ENCODE measurements around the gene AK8.

AK8 gene

GRCh38 chr9:132912131-132912530, 34.0 kb upstream of the AK8 start:
- no peak overlapping the region for H3K27ac ChIP-seq
- H3K4me3 ChIP-seq (ENCODE audit: low read depth, low read length) = no peak overlapping the region
- peaks cover 55% of the 10 kb centered on the region for H3K36me3 ChIP-seq
- TF ChIP-seq CTCF (IDR thresholded peaks at IDR 0.05; ENCODE audit: low read depth, low read length) = no peak
- no peaks in the 10 kb centered on the region for H3K27me3 ChIP-seq (ENCODE audit: insufficient read depth, low read depth, severe bottlenecking)
- no peaks in the 10 kb centered on the region for H3K9me3 ChIP-seq (ENCODE audit: severe bottlenecking)
- no peak for DNase-seq

- no peak for DNase-seq
- peaks cover 52% of the 10 kb centered on the region for H3K36me3 ChIP-seq
- no peaks in the 10 kb centered on the region for H3K9me3 ChIP-seq (ENCODE audit: severe bottlenecking)
- TF ChIP-seq CTCF (IDR thresholded peaks at IDR 0.05; ENCODE audit: low read depth, low read length) = no peak
- H3K27ac ChIP-seq = no peak overlapping the region
- no peak overlapping the region for H3K4me3 ChIP-seq (ENCODE audit: low read depth, low read length)
- no peaks in the 10 kb centered on the region for H3K27me3 ChIP-seq (ENCODE audit: insufficient read depth, low read depth, severe bottlenecking)
These were observed 32.3 kb upstream of the AK8 start for GRCh38 chr9:132910376-132910775.

GRCh38 chr9:132909311-132909710, 31.2 kb upstream of the AK8 start:
- Histone ChIP-seq H3K36me3 (peaks cover 52% of the 10 kb centered on the region), H3K27ac (no peak overlapping the region), H3K27me3 (ENCODE audit: insufficient read depth, low read depth, severe bottlenecking) (no peaks in the 10 kb centered on the region), H3K4me3 (ENCODE audit: low read depth, low read length) (no peak overlapping the region), H3K9me3 (ENCODE audit: severe bottlenecking) (no peaks in the 10 kb centered on the region)
- DNase-seq = no peak
- TF ChIP-seq CTCF (IDR thresholded peaks at IDR 0.05; ENCODE audit: low read depth, low read length) = no peak

- Histone ChIP-seq H3K27me3 (ENCODE audit: insufficient read depth, low read depth, severe bottlenecking) (no peaks in the 10 kb centered on the region), H3K36me3 (peaks cover 54% of the 10 kb centered on the region), H3K4me3 (ENCODE audit: low read depth, low read length) (no peak overlapping the region), H3K27ac (no peak overlapping the region), H3K9me3 (ENCODE audit: severe bottlenecking) (no peaks in the 10 kb centered on the region)
- no peak for DNase-seq
- TF ChIP-seq CTCF (IDR thresholded peaks at IDR 0.05; ENCODE audit: low read depth, low read length) = no peak
These were observed 30.6 kb upstream of the AK8 start for GRCh38 chr9:132908635-132909034.

DNA sequence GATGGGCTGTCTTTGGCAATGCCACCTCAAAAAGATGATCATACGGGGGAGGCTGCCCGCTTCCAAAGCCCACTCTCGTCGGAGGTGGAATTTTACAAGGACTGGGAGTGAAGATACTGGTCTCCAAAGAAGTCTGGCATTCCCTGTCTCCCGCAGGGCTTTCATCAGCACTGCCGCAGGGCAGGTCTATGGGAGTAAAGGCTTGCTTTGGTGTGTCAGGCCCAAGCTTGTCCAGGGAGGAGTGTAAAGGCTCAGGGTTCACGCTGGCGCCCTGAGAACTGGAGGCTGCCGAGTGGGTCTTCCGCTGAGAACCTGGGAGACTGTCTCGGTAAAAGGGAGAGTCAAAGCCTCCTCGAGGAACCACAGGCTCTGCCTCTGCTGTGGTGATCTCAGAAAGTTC, 27.6 kb upstream of the AK8 start:
- Histone ChIP-seq H3K36me3 (peaks cover 57% of the 10 kb centered on the region), H3K27ac (no peak overlapping the region), H3K9me3 (ENCODE audit: severe bottlenecking) (no peaks in the 10 kb centered on the region), H3K27me3 (ENCODE audit: insufficient read depth, low read depth, severe bottlenecking) (no peaks in the 10 kb centered on the region), H3K4me3 (ENCODE audit: low read depth, low read length) (no peak overlapping the region)
- TF ChIP-seq CTCF (IDR thresholded peaks at IDR 0.05; ENCODE audit: low read depth, low read length) = no peak
- DNase-seq = no peak
